NOMO-1 treated with DMSO at 0.1 percent for 48 hours (cell line): ENCODE measurements around the gene CACNA2D3.

Experiments
- DNase-seq: peaks from one replicate; lab custom pipeline; 2025; ENCODE audit not compliant: unreplicated experiment; lab: John Stamatoyannopoulos, UW

CACNA2D3 gene

GRCh38 chr3:55013145-55013925 lies 891.0 kb downstream of the CACNA2D3 start:
- no peak for DNase-seq

- no peak for DNase-seq
These were observed 891.7 kb downstream of the CACNA2D3 start for GRCh38 chr3:55014081-55014480.

- no peak for DNase-seq
These were observed 892.6 kb downstream of the CACNA2D3 start for GRCh38 chr3:55014906-55015305.

- no peak for DNase-seq
These were observed 895.5 kb downstream of the CACNA2D3 start for GRCh38 chr3:55017876-55018275.

- no peak for DNase-seq
These were observed 908.6 kb downstream of the CACNA2D3 start for GRCh38 chr3:55030938-55031337.

- no peak for DNase-seq
These were observed 914.7 kb downstream of the CACNA2D3 start for GRCh38 chr3:55036883-55037577.

- DNase-seq: no peak
These were observed 920.2 kb downstream of the CACNA2D3 start for GRCh38 chr3:55042591-55042990.

- DNase-seq: no peak
These were observed 922.1 kb downstream of the CACNA2D3 start for GRCh38 chr3:55044486-55044885.

- no peak for DNase-seq
These were observed 936.8 kb downstream of the CACNA2D3 start for GRCh38 chr3:55059027-55059629.

- DNase-seq: no peak
These were observed 938.8 kb downstream of the CACNA2D3 start for GRCh38 chr3:55060896-55061719.

GRCh38 chr3:55061720-55062034 lies 939.3 kb downstream of the CACNA2D3 start:
- no peak for DNase-seq

GRCh38 chr3:55064164-55064563 lies 941.8 kb downstream of the CACNA2D3 start:
- no peak for DNase-seq

- no peak for DNase-seq
These were observed 943.0 kb downstream of the CACNA2D3 start for GRCh38 chr3:55065331-55065730.

- DNase-seq: no peak
These were observed 944.2 kb downstream of the CACNA2D3 start for GRCh38 chr3:55066551-55067047.

GRCh38 chr3:55069950-55070349 lies 947.6 kb downstream of the CACNA2D3 start:
- DNase-seq: no peak

- DNase-seq: no peak
These were observed 952.4 kb downstream of the CACNA2D3 start for GRCh38 chr3:55074796-55075195.

GRCh38 chr3:55075846-55076245 lies 953.5 kb downstream of the CACNA2D3 start:
- DNase-seq: no peak

GRCh38 chr3:55077726-55078125 lies 955.4 kb downstream of the CACNA2D3 start:
- DNase-seq: no peak

- no peak for DNase-seq
These were observed 956.5 kb downstream of the CACNA2D3 start for GRCh38 chr3:55078876-55079275.

GRCh38 chr3:55085231-55085630 lies 962.9 kb downstream of the CACNA2D3 start:
- DNase-seq: no peak

GRCh38 chr3:55089211-55089610 lies 966.9 kb downstream of the CACNA2D3 start:
- no peak for DNase-seq
